GM18907 (cell line): ENCODE measurements around the gene YIPF4.
"Not testable (repeated sequence)": the region's sequence is repeated elsewhere in the genome, so short reads cannot be mapped to it uniquely, and the experiment has no call there.

Source experiments
- ATAC-seq: cut with Tn5 transposase; IDR thresholded peaks from one replicate; pipeline ENCODE4 v1.9.1; 2021; ENCODE audit warnings: mild to moderate bottlenecking, moderate library complexity; ENCODE audit not compliant: unreplicated experiment

YIPF4 gene

GRCh38 chr2:32277674-32278477 lies at the start of gene YIPF4:
TSS of gene YIPF4 (plus strand) at chr2:32277904. CDS start at chr2:32278156, 252 bp downstream.
- peak; percentile 98 for ATAC-seq

GRCh38 chr2:32228181-32228580 lies 49.5 kb upstream of the YIPF4 start:
- ATAC-seq: no peak

- no peak for ATAC-seq
These were observed 48.1 kb upstream of the YIPF4 start for GRCh38 chr2:32229635-32230034.

- no peak for ATAC-seq
These were observed 45.7 kb upstream of the YIPF4 start for GRCh38 chr2:32231959-32232358.

- ATAC-seq: no peak
These were observed 42.4 kb upstream of the YIPF4 start for GRCh38 chr2:32235315-32235714.

- no peak for ATAC-seq
These were observed 40.2 kb upstream of the YIPF4 start for GRCh38 chr2:32237488-32237887.

- no peak for ATAC-seq
These were observed 39.7 kb upstream of the YIPF4 start for GRCh38 chr2:32237996-32238395.

GRCh38 chr2:32242331-32242730 lies 35.4 kb upstream of the YIPF4 start:
- ATAC-seq: no peak

GRCh38 chr2:32246911-32247310 lies 30.8 kb upstream of the YIPF4 start:
- ATAC-seq: no peak

GRCh38 chr2:32248299-32248698 lies 29.4 kb upstream of the YIPF4 start:
- ATAC-seq: no peak

GRCh38 chr2:32249731-32250236 lies 27.9 kb upstream of the YIPF4 start:
- no peak for ATAC-seq

GRCh38 chr2:32250290-32250689 lies 27.4 kb upstream of the YIPF4 start:
- no peak for ATAC-seq

- no peak for ATAC-seq
These were observed 19.5 kb upstream of the YIPF4 start for GRCh38 chr2:32258242-32258641.

- ATAC-seq: no peak
These were observed 17.3 kb upstream of the YIPF4 start for GRCh38 chr2:32260376-32260775.

- no peak for ATAC-seq
These were observed 15.6 kb upstream of the YIPF4 start for GRCh38 chr2:32262105-32262504.

- ATAC-seq: peak; percentile 86
These were observed 13.1 kb upstream of the YIPF4 start, which contains the start of gene NLRC4 for GRCh38 chr2:32264422-32265105. TSS of gene NLRC4 (minus strand) at chr2:32264886. CDS start at chr2:32256775, 8,111 bp downstream.

GRCh38 chr2:32271063-32271462 lies 6.6 kb upstream of the YIPF4 start:
- no peak for ATAC-seq

GRCh38 chr2:32272279-32272678 lies 5.4 kb upstream of the YIPF4 start:
- no peak for ATAC-seq

GRCh38 chr2:32274289-32274688 lies 3.4 kb upstream of the YIPF4 start:
- ATAC-seq: no peak

GRCh38 chr2:32275790-32276189 lies 1.9 kb upstream of the YIPF4 start:
- ATAC-seq: not testable (repeated sequence)

- no peak for ATAC-seq
These were observed 386 bp upstream of the YIPF4 start for GRCh38 chr2:32277363-32277673.

- ATAC-seq: no peak
These were observed 762 bp downstream of the YIPF4 start for GRCh38 chr2:32278478-32278853.
